Hepatocyte (in vitro differentiated cells): Measurements from ENCODE around the gene SHOC2. TPM values are rescaled to one million over a fixed set of nuclear protein-coding genes. Genes with fewer than 3 reads are reported as not detected.

Experiments
- DNase-seq: peaks from one replicate; pipeline ENCODE4 v3.0.0-alpha.2; 2016; ENCODE audit warnings: low spot score
- H2AFZ ChIP-seq: fragments of 200-600 bp; sonication (generic); 2 replicates; pipeline ENCODE4 v1.6.0; 2016; ENCODE audit warnings: antibody characterized with exemption, mild to moderate bottlenecking
- H3K27ac ChIP-seq: fragments of 200-600 bp; sonication (generic); 2 replicates; pipeline ENCODE4 v1.5.1; 2016; ENCODE audit warnings: mild to moderate bottlenecking
- H3K27me3 ChIP-seq: fragments of 200-600 bp; sonication (generic); 2 replicates; pipeline ENCODE4 v1.6.1; 2016
- H3K36me3 ChIP-seq: fragments of 200-600 bp; sonication (generic); replicated peaks from 2 replicates; pipeline ENCODE4 v1.5.1; 2016; ENCODE audit warnings: low read depth; ENCODE audit not compliant: insufficient read depth
- H3K4me1 ChIP-seq: fragments of 200-600 bp; sonication (generic); 2 replicates; pipeline ENCODE4 v1.5.1; 2016; ENCODE audit warnings: mild to moderate bottlenecking, moderate library complexity; ENCODE audit not compliant: insufficient read depth
- H3K4me2 ChIP-seq: fragments of 200-600 bp; sonication (generic); 2 replicates; pipeline ENCODE4 v1.6.0; 2016
- H3K4me3 ChIP-seq: fragments of 200-600 bp; sonication (generic); 2 replicates; pipeline ENCODE4 v1.5.1; 2016; ENCODE audit warnings: mild to moderate bottlenecking
- H3K79me2 ChIP-seq: fragments of 200-600 bp; sonication (generic); 2 replicates; pipeline ENCODE4 v1.6.0; 2017; ENCODE audit warnings: mild to moderate bottlenecking
- H3K9me2 ChIP-seq: fragments of 200-600 bp; sonication (generic); replicated peaks from 2 replicates; pipeline ENCODE4 v1.6.0; 2017; ENCODE audit warnings: mild to moderate bottlenecking; ENCODE audit not compliant: insufficient read depth
- H3K9me3 ChIP-seq: fragments of 200-600 bp; sonication (generic); 2 replicates; pipeline ENCODE4 v1.5.1; 2016; ENCODE audit warnings: low read depth, mild to moderate bottlenecking
- H4K20me1 ChIP-seq: fragments of 200-600 bp; sonication (generic); 2 replicates; pipeline ENCODE4 v1.6.0; 2016; ENCODE audit warnings: mild to moderate bottlenecking; ENCODE audit not compliant: insufficient read depth, poor library complexity, severe bottlenecking
- CTCF ChIP-seq: fragments of 200-600 bp; sonication (generic); IDR thresholded peaks from 2 replicates; pipeline ENCODE4 v1.5.1; 2016; ENCODE audit warnings: antibody characterized with exemption, mild to moderate bottlenecking; ENCODE audit not compliant: poor library complexity
- EZH2 ChIP-seq: fragments of 200-600 bp; sonication (generic); IDR thresholded peaks from 2 replicates; pipeline ENCODE4 v1.6.1; 2016; ENCODE audit warnings: antibody characterized with exemption, mild to moderate bottlenecking, borderline replicate concordance
- EZH2phosphoT487 ChIP-seq: fragments of 200-600 bp; sonication (generic); IDR thresholded peaks from one replicate; pipeline ENCODE4 v1.6.1; 2018; ENCODE audit warnings: antibody characterized with exemption, mild to moderate bottlenecking, low read depth, moderate library complexity; ENCODE audit not compliant: unreplicated experiment, severe bottlenecking
- WGBS: methylation state at CpG from one replicate; pipeline ENCODE4 v1.1.6; 2016; ENCODE audit warnings: low lambda C conversion rate; ENCODE audit errors: missing lambda C conversion rate; 5-methylcytosine and 5-hydroxymethylcytosine counted together
- polyA plus RNA-seq: library from polyadenylated mRNA; unstranded; fragments of >200 nt; fragmentation: Nextera tagmentation; extraction: Ambion mirVana; gene quantifications from 2 replicates; pipeline ENCODE4 v1.2.1, GENCODE V29; 2016
- total RNA-seq: library from RNA; depleted of rRNA; stranded (reverse); fragments of >200 nt; gene quantifications from 2 replicates; pipeline ENCODE4 v1.2.3, GENCODE V29; 2014

SHOC2 gene
- total and polyA plus RNA-seq, 2 experiments from 2014 or later: 27.5 to 58.9 TPM

GRCh38 chr10:110881905-110882304 is 37.5 kb upstream of the SHOC2 start:
- TF ChIP-seq EZH2: no peak
- no peak for TF ChIP-seq CTCF
- no peak for TF ChIP-seq EZH2phosphoT487
- Histone ChIP-seq H3K9me3 (no peaks in the 10 kb centered on the region), H2AFZ (no peak overlapping the region), H3K4me3 (no peak overlapping the region), H3K27me3 (no peaks in the 10 kb centered on the region), H3K79me2 (peaks cover 90% of the 10 kb centered on the region), H3K27ac (peak overlapping the region; percentile 8), H4K20me1 (peaks cover 24% of the 10 kb centered on the region), H3K36me3 (no peaks in the 10 kb centered on the region), H3K9me2 (no peaks in the 10 kb centered on the region), H3K4me1 (peaks cover 10% of the 10 kb centered on the region), H3K4me2 (peak overlapping the region; percentile 47)
- WGBS: 79% methylated on average over 4 of the region's 4 CpGs
- DNase-seq: no peak

- no peak for DNase-seq
- H3K4me1 ChIP-seq: peaks cover 6% of the 10 kb centered on the region
- H2AFZ ChIP-seq: no peak overlapping the region
- H3K9me3 ChIP-seq: no peaks in the 10 kb centered on the region
- peak overlapping the region; percentile 8 for H3K4me2 ChIP-seq
- H3K27me3 ChIP-seq: no peaks in the 10 kb centered on the region
- no peak overlapping the region for H3K27ac ChIP-seq
- no peak overlapping the region for H3K4me3 ChIP-seq
- peaks cover 81% of the 10 kb centered on the region for H3K79me2 ChIP-seq
- no peaks in the 10 kb centered on the region for H3K9me2 ChIP-seq
- no peak for TF ChIP-seq CTCF
- no peak for TF ChIP-seq EZH2
- TF ChIP-seq EZH2phosphoT487: no peak
- WGBS: 89% methylated on average over 10 of the region's 10 CpGs
- H4K20me1 ChIP-seq: peaks cover 11% of the 10 kb centered on the region
- no peaks in the 10 kb centered on the region for H3K36me3 ChIP-seq
Measured at GRCh38 chr10:110883924-110884323, 35.5 kb upstream of the SHOC2 start.

- DNase-seq: no peak
- Histone ChIP-seq H2AFZ (no peak overlapping the region), H3K27me3 (no peaks in the 10 kb centered on the region), H3K4me3 (no peak overlapping the region), H3K4me1 (no peaks in the 10 kb centered on the region), H3K79me2 (peaks cover 70% of the 10 kb centered on the region), H3K4me2 (peak overlapping the region; percentile 2), H3K9me2 (no peaks in the 10 kb centered on the region), H3K36me3 (no peaks in the 10 kb centered on the region), H3K27ac (peak overlapping the region; percentile 52), H4K20me1 (peaks cover 16% of the 10 kb centered on the region), H3K9me3 (no peaks in the 10 kb centered on the region)
- no peak for TF ChIP-seq EZH2
- TF ChIP-seq CTCF: no peak
- no peak for TF ChIP-seq EZH2phosphoT487
- 59% methylated on average over 5 of the region's 5 CpGs for WGBS
Measured at GRCh38 chr10:110885932-110886674, 33.3 kb upstream of the SHOC2 start.
